Right hindlimb (tissue), 1 donor: ENCODE results near the gene CHMP5.

Experiments used
- DNase-seq: peaks from one replicate; pipeline ENCODE4 v3.0.0-alpha.2; 2018

CHMP5 gene

GRCh38 chr9:33320230-33320567 is 55.4 kb downstream of the CHMP5 start:
- DNase-seq = no peak

GRCh38 chr9:33320568-33321261 is 55.9 kb downstream of the CHMP5 start:
- no peak for DNase-seq

DNA sequence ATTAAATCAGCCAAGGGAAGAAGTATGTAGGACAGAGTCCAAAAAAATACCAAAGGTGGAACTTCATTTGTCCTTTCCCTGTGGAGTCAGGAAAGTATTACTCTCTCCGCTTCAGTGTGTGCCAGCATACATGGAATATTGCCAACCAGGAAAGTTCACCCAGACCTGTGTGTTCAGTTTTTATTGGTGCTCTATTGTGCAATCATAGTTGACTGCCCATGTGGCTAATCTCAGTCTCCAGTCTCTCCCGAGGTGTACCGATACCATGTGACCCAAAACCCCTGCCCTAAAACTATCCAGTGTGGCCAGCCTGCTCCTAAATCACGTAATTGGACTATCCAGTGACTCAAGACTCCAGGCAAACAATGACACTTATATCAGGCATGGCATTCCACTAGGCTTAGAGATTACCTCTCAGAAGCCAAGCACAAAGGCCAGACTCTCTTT is 64.3 kb downstream of the CHMP5 start:
- DNase-seq = no peak

- no peak for DNase-seq
Measured at GRCh38 chr9:33329979-33330378, 65.1 kb downstream of the CHMP5 start.

GRCh38 chr9:33331377-33331891 is 66.6 kb downstream of the CHMP5 start:
- no peak for DNase-seq
